HCT116 (cell line): ENCODE results near the gene TMEM266. TPM values are rescaled to one million over a fixed set of nuclear protein-coding genes. Genes with fewer than 3 reads are reported as not detected.

ENCODE experiments used
- ATAC-seq: fragments of 200-7000 bp; cut with Tn5 transposase; 2 replicates; pipeline ENCODE4 v1.9.1; 2020; ENCODE audit warnings: mild to moderate bottlenecking, moderate library complexity
- BruUV-seq: library from RNA; stranded (reverse); fragments of 400-500 nt; replicated peaks from 2 replicates; lab custom pipeline; 2021; lab: Mats Ljungman, UMichigan
- CTCF ChIA-PET: fragments of 300-600 bp; sonication (Branson Sonifier 250); formaldehyde crosslinking; loops from one replicate; lab custom pipeline; 2021; ENCODE audit warnings: antibody characterized with exemption; lab: Charles Lee
- POLR2A ChIA-PET: fragments of 300-600, 350-600 bp; sonication (Branson Sonifier 250); formaldehyde crosslinking; loops from one replicate; lab custom pipeline; 2021; ENCODE audit warnings: antibody characterized with exemption; lab: Charles Lee
- RAD21 ChIA-PET, 2 experiments: fragments of 300-600 bp; sonication (Branson Sonifier 250); formaldehyde crosslinking; loops; one replicate each; lab custom pipeline; 2023; ENCODE audit warnings: low total read pairs in 2 of 2; ENCODE audit not compliant: uncharacterized antibody in 2 of 2, unreplicated experiment in 2 of 2, low non-redundant PET in 1 of 2; lab: Charles Lee
- DNase-seq: peaks from one replicate; pipeline ENCODE4 v3.0.0-alpha.2; 2010; ENCODE audit warnings: low read depth, low spot score
- H2AFZ ChIP-seq: fragments of 200-600 bp; shearing (Covaris generic), sonication (generic); 2 replicates; pipeline ENCODE4 v1.6.1; 2017; ENCODE audit warnings: low read depth, mixed run types, mixed read lengths, antibody characterized with exemption, low read length; ENCODE audit not compliant: poor library complexity, severe bottlenecking
- H3K27ac ChIP-seq: 2 replicates; pipeline ENCODE4 v1.5.1; 2012; ENCODE audit warnings: low read depth, low read length
- H3K27me3 ChIP-seq: fragments of 200-600 bp; sonication (generic); 2 replicates; pipeline ENCODE4 v1.6.1; 2016; ENCODE audit warnings: mixed run types, low read length, mixed read lengths; ENCODE audit not compliant: insufficient read depth
- H3K36me3 ChIP-seq, 2 experiments: fragments of 200-500 bp in 1 of 2; fragments of 200-600 bp in 1 of 2; sonication (Bioruptor generic) in 1 of 2; sonication (generic) in 1 of 2; 2 replicates each; pipeline versions ENCODE4 v1.5.1 to v1.6.1; 2014 to 2016; ENCODE audit warnings: low read length in 2 of 2, inconsistent platforms in 1 of 2, mixed read lengths in 1 of 2, mixed run types in 1 of 2; ENCODE audit not compliant: insufficient read depth in 2 of 2, control insufficient read depth in 1 of 2
- H3K4me1 ChIP-seq, 2 experiments: fragments of 200-600 bp in 1 of 2; sonication (generic) in 1 of 2; 2 replicates each; pipeline versions ENCODE4 v1.5.1 to v1.6.1; 2012 to 2017; ENCODE audit warnings: low read length in 2 of 2, inconsistent platforms in 1 of 2, mild to moderate bottlenecking in 1 of 2, mixed read lengths in 1 of 2, mixed run types in 1 of 2, moderate library complexity in 1 of 2; ENCODE audit not compliant: insufficient read depth in 2 of 2, control insufficient read depth in 1 of 2
- H3K4me2 ChIP-seq: fragments of 200-600 bp; sonication (generic); 2 replicates; pipeline ENCODE4 v1.6.1; 2017; ENCODE audit warnings: mixed run types, low read length, mixed read lengths
- H3K4me3 ChIP-seq, 2 experiments: fragments of 200-600 bp in 1 of 2; sonication (generic) in 1 of 2; replicated peaks in 1 of 2; 2 replicates each; pipeline ENCODE4 v1.5.1; 2011 to 2016; ENCODE audit warnings: low read length in 2 of 2, control low read depth in 1 of 2, low read depth in 1 of 2, mild to moderate bottlenecking in 1 of 2, mixed read lengths in 1 of 2, mixed run types in 1 of 2
- H3K79me2 ChIP-seq: fragments of 200-600 bp; sonication (generic); 2 replicates; pipeline ENCODE4 v1.6.1; 2017; ENCODE audit warnings: mild to moderate bottlenecking, mixed run types, low read length, moderate library complexity, mixed read lengths; ENCODE audit not compliant: insufficient read depth
- H3K9ac ChIP-seq: fragments of 200-600 bp; sonication (generic); 2 replicates; pipeline ENCODE4 v1.6.1; 2016; ENCODE audit warnings: low read length, mixed read lengths
- H3K9me2 ChIP-seq: fragments of 200-600 bp; sonication (generic), shearing (Covaris generic); 2 replicates; pipeline ENCODE4 v1.6.1; 2017; ENCODE audit warnings: mixed run types, mild to moderate bottlenecking, moderate library complexity; ENCODE audit not compliant: insufficient read depth
- H3K9me3 ChIP-seq, 2 experiments: fragments of 200-500 bp in 1 of 2; fragments of 200-600 bp in 1 of 2; sonication (Bioruptor generic) in 1 of 2; sonication (generic) in 1 of 2; 2 replicates each; pipeline ENCODE4 v1.6.1; 2014 to 2017; ENCODE audit warnings: low read length in 2 of 2, mixed read lengths in 2 of 2, inconsistent platforms in 1 of 2, low read depth in 1 of 2, mild to moderate bottlenecking in 1 of 2, mixed run types in 1 of 2, moderate library complexity in 1 of 2; ENCODE audit not compliant: control insufficient read depth in 1 of 2, insufficient read depth in 1 of 2
- H4K20me1 ChIP-seq: fragments of 200-600 bp; sonication (generic), shearing (Covaris generic); 2 replicates; pipeline ENCODE4 v1.6.1; 2017; ENCODE audit warnings: mixed run types, mild to moderate bottlenecking, moderate library complexity; ENCODE audit not compliant: insufficient read depth
- ATF3 ChIP-seq: IDR thresholded peaks from 2 replicates; pipeline ENCODE4 v1.6.1; 2012
- CBX3 ChIP-seq: IDR thresholded peaks from 2 replicates; pipeline ENCODE4 v1.6.1; 2012; ENCODE audit warnings: low read depth
- CEBPB ChIP-seq: IDR thresholded peaks from 2 replicates; pipeline ENCODE4 v1.6.1; 2012; ENCODE audit warnings: low read depth
- CTCF ChIP-seq, 3 experiments: fragments of 200-600 bp in 1 of 3; sonication (generic) in 1 of 3; IDR thresholded peaks in 2 of 3; conservative IDR thresholded peaks in 1 of 3; 2 replicates each; pipeline ENCODE4 v1.5.1; 2012 to 2017; ENCODE audit warnings: low read depth in 2 of 3, low read length in 2 of 3, antibody characterized with exemption in 1 of 3, borderline replicate concordance in 1 of 3, control low read depth in 1 of 3, mild to moderate bottlenecking in 1 of 3, mixed read lengths in 1 of 3, mixed run types in 1 of 3, moderate library complexity in 1 of 3; ENCODE audit not compliant: insufficient read depth in 1 of 3
- EGR1 ChIP-seq: IDR thresholded peaks from 2 replicates; pipeline ENCODE4 v1.6.1; 2012; ENCODE audit warnings: low read depth
- ELF1 ChIP-seq: IDR thresholded peaks from 2 replicates; pipeline ENCODE4 v1.6.1; 2012; ENCODE audit warnings: low read depth, borderline replicate concordance
- EZH2 ChIP-seq: fragments of 200-600 bp; sonication (generic); IDR thresholded peaks from 2 replicates; pipeline ENCODE4 v1.6.1; 2017; ENCODE audit warnings: antibody characterized with exemption, mixed run types
- EZH2phosphoT487 ChIP-seq: fragments of 200-600 bp; IDR thresholded peaks from 2 replicates; pipeline ENCODE4 v1.6.1; 2018; ENCODE audit warnings: antibody characterized with exemption, borderline replicate concordance
- FOSL1 ChIP-seq: IDR thresholded peaks from 2 replicates; pipeline ENCODE4 v1.6.1; 2012; ENCODE audit warnings: low read depth
- JUND ChIP-seq: IDR thresholded peaks from 2 replicates; pipeline ENCODE4 v1.6.1; 2012
- MAX ChIP-seq: IDR thresholded peaks from 2 replicates; pipeline ENCODE4 v1.6.1; 2012
- POLR2AphosphoS5 ChIP-seq: IDR thresholded peaks from 2 replicates; pipeline ENCODE4 v1.6.1; 2011; ENCODE audit warnings: mild to moderate bottlenecking, low read depth, low read length, moderate library complexity
- RAD21 ChIP-seq: IDR thresholded peaks from 2 replicates; pipeline ENCODE4 v1.6.1; 2012; ENCODE audit warnings: low read depth, mild to moderate bottlenecking
- REST ChIP-seq: IDR thresholded peaks from 2 replicates; pipeline ENCODE4 v1.6.1; 2012; ENCODE audit warnings: low read depth
- SIN3A ChIP-seq: IDR thresholded peaks from 2 replicates; pipeline ENCODE4 v1.6.1; 2012; ENCODE audit warnings: low read depth
- SRF ChIP-seq: IDR thresholded peaks from 2 replicates; pipeline ENCODE4 v1.6.1; 2012; ENCODE audit warnings: low read depth
- YY1 ChIP-seq: IDR thresholded peaks from 2 replicates; pipeline ENCODE4 v1.6.1; 2011; ENCODE audit warnings: low read length, low read depth, moderate library complexity, mild to moderate bottlenecking; ENCODE audit not compliant: insufficient replicate concordance; ENCODE audit errors: extremely low read depth
- ZBTB33 ChIP-seq: IDR thresholded peaks from 2 replicates; pipeline ENCODE4 v1.6.1; 2011; ENCODE audit warnings: mild to moderate bottlenecking, low read length, moderate library complexity; ENCODE audit not compliant: insufficient replicate concordance; ENCODE audit errors: extremely low read depth
- ZFX ChIP-seq: fragments of 450-650 bp; IDR thresholded peaks from 2 replicates; pipeline ENCODE4 v1.6.1; 2017
- ZNF274 ChIP-seq: fragments of 200-500 bp; sonication (Bioruptor generic); IDR thresholded peaks from 2 replicates; pipeline ENCODE4 v1.6.1; 2014; ENCODE audit warnings: mild to moderate bottlenecking, low read depth, low read length, inconsistent platforms
- intact Hi-C: fragments of 100-400 bp; cut with micrococcal nuclease; formaldehyde crosslinking; loops from 2 replicates; pipeline ENCODE4 v1.10.0; 2022
- total RNA-seq: library from RNA; stranded (reverse); gene quantifications from one replicate; pipeline ENCODE4 v1.2.1, GENCODE V29; 2021; ENCODE audit not compliant: unreplicated experiment

The TMEM266 gene
- total RNA-seq, 1 experiment from 2014 or later, result 0.91 TPM

GRCh38 chr15:76117181-76117580, 57.4 kb downstream of the TMEM266 start:
- intact Hi-C loops, result no loop called here

More at GRCh38 chr15:76117181-76117580, 57.4 kb downstream of the TMEM266 start:
- no peak for ATAC-seq
- H3K4me2 ChIP-seq, result no peak overlapping the region
- POLR2A ChIA-PET, result no interaction called here
- H3K36me3 ChIP-seq, result no peaks in the 10 kb centered on the region
- H2AFZ ChIP-seq, result no peak overlapping the region
- no peaks in the 10 kb centered on the region for H3K27me3 ChIP-seq
- H3K4me1 ChIP-seq, result no peaks in the 10 kb centered on the region
- BruUV-seq, result no TSS peak
- H3K79me2 ChIP-seq, result no peaks in the 10 kb centered on the region
- H3K9ac ChIP-seq, result no peak overlapping the region
- no peak overlapping the region for H3K4me3 ChIP-seq
- no peak overlapping the region for H3K27ac ChIP-seq
- no peaks in the 10 kb centered on the region for H3K9me2 ChIP-seq
- TF ChIP-seq REST (no peak), CBX3 (no peak), MAX (no peak), EGR1 (no peak), EZH2 (no peak), ZBTB33 (no peak), ATF3 (no peak), EZH2phosphoT487 (no peak), RAD21 (no peak), ELF1 (no peak), YY1 (no peak), CTCF (IDR thresholded peaks at IDR 0.05 in 2 of 3, conservative IDR thresholded peaks at IDR 0.05 in 1 of 3; ENCODE audit: borderline replicate concordance in 1 of 3, insufficient read depth in 1 of 3, low read depth in 2 of 3, low read length in 2 of 3) (no peak), ZFX (no peak), POLR2AphosphoS5 (no peak), ZNF274 (no peak), JUND (no peak), CEBPB (no peak), SIN3A (no peak), SRF (no peak), FOSL1 (no peak)
- RAD21 ChIA-PET, result no interaction called here
- H3K9me3 ChIP-seq, result no peaks in the 10 kb centered on the region
- CTCF ChIA-PET, result no interaction called here
- no peaks in the 10 kb centered on the region for H4K20me1 ChIP-seq
- no peak for DNase-seq
